Measurements from ENCODE around the gene CLNS1A.
"Not testable (repeated sequence)": the region's sequence is repeated elsewhere in the genome, so short reads cannot be mapped to it uniquely, and the experiment has no call there.

CLNS1A gene, protein sequence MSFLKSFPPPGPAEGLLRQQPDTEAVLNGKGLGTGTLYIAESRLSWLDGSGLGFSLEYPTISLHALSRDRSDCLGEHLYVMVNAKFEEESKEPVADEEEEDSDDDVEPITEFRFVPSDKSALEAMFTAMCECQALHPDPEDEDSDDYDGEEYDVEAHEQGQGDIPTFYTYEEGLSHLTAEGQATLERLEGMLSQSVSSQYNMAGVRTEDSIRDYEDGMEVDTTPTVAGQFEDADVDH

DNA sequence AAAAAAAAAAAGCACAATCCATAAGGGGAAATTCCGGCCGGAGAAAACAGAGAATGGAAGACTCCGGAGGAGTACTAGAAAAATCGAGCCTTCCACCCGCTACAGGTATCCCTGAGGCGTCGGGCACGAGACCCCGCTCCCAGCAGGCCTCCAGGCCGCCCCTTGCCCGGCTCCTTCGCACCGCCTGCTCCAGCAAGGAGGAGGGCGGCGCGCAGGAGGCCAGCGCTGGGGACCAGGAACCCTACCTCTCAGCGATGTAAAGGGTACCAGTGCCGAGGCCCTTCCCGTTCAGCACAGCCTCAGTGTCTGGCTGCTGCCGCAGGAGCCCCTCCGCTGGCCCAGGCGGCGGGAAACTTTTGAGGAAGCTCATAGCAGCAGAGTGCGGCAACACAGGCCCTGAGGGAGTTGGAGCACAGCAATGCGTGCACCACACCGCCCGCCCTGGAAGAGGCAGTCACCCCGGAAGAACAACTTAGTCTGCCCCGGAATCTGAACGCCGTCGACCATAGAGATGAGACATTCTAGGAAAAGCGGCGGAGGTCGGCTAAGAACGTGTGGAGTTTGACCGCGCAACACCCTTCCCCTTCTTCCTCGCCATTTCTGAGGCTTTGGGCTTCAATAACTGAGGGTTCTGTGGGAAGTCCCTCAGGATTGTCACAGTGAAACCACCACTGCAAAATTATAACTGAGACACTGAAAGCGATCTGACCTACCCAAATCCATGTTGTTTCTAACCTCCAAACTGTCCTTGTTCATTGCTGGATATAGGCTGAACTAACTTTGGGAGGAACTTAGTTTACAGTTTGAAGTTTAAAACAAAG lies at the start of gene CLNS1A:
Gene CLNS1A (minus strand): TSS at position 450 of the 821 bp plus-strand sequence. CDS start 80 bp downstream, at position 370.
- peak; percentile 91 for DNase-seq

DNA sequence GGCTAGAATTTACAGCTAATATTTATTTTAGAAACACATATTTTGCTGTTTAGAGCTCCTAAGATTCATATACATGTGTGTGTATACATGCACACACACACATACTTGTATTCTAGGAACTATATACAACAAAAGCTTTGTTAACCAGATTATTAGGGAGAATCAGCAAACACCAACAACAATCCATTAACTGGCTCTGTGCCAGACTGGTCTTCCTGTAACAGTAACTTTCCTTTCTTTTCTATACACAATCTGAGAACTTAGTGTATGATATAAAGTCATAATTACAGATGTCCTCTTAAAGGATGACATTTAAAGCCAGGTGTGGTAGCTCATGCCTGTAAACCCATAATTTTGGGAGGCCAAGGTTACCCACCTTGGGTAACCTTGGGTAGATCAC lies 49.5 kb upstream of the CLNS1A start:
- no peak for DNase-seq

DNA sequence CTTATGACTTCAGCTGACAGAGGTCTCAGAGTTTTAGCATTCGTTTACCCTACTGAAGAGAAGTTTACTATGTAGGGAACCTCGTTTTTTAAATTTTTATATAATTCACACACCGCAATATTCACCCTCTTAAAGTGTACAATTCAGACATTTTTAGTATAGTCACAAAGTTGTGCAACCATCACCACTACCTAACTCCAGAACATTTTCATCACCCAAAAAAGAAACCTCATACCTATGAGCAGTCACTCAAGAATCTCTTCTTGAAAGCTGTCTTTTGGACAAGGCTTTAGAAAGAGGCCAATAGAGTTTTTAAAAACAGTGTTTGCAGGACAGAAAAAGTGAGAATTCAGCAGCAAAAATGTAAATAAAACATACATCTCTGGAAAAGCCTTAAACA lies 39.5 kb upstream of the CLNS1A start:
- no peak for DNase-seq

DNA sequence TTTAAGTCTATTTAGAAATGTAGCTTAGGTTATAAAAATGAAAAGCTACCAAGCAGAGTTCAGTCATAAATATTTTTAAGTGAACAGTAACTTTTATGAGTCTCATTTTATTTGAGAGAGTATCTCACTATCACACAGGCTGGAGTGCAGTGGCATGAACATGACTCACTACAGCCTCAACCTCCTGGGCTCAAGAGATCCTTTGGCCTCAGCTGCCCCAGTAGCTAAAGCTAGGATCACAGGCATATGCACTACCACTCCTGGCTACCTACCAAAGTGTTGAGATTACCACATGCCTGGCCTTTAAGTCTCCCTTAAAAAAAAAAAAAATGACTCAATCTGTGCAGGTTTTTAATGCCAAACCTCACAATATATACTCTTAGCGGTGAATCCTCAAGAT lies 34.7 kb upstream of the CLNS1A start:
- peak; percentile 96 for DNase-seq

DNA sequence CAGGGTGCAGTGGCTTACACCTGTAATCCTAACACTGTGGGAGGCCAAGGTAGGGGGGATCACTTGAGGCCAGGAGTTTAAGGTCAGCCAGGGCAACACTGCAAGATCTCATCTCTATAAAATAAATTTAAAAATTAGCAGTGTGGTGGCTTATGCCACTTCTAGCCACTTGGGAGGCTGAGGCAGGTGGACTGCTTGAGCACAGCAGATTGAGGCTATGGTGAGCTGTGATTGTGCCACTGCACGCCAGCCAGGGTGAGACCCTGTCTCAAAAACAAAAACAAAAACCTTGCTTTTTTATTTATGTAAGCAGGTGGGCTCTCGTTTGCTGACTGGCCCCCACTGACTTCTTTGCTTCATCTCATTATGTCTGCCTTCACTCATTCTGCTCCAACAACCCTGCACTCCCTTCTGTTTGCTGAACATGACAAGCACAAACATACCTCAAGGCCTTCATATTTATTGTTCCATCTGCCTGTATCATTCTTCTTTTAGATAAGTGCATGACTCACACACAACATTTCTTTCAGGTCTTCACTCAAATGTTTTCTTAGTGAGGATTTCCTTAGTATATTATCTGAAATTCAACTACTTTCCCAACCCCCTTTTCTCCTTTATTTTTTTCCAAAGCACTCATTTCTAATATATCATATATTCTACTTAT lies 32.4 kb upstream of the CLNS1A start:
- peak; percentile 18 for DNase-seq

DNA sequence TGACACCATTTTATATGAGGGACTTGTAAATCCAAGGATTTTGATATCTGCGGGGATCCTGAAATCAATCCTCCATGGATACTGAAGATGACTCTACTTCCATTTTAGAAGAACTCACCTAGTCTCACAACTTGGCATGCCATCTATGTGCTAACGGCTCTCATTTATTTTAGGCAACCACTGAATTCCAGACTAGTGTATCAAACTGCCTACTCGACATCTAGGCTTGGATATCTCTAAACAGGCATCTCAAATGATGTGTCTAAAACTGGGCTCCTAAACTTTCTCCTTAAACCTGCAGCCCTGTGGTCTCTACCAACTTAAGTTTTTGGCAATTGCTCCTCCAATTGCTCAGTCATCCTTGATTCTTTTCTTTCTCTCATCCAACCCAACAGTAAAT lies 31.2 kb upstream of the CLNS1A start:
- DNase-seq = peak; percentile 19

DNA sequence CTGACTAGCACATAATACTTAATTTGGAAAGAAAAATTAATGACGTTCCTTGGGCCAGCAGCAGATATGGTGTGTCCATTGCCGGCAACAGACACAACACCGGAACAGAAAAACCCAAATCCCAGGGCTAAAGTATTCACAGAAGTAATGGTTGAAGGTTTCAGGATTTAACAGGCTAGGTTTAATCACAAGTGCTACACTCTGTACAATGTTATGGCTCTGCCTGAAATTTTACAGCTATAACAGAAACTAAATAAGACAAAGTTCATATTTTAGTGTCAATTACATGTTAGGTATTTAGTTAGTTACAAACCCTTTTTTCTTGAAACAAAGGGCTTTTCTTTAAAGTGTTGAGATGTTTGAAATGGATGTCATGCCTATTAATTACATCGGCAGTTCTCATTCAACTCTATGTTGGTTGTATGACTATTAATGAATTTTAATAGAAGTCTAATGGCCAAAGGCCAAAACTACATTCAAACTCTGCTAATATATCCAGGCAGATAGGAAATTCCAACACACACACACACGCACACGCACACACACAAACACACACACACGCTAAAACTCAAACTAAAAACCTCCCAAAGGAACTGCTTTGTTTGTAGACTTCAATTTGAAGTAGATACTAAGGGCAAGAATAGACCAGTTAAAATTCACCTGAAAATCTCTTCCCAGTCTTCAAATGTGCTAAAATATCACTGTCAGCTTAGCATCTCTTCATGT lies 27.8 kb upstream of the CLNS1A start:
- no peak for DNase-seq

DNA sequence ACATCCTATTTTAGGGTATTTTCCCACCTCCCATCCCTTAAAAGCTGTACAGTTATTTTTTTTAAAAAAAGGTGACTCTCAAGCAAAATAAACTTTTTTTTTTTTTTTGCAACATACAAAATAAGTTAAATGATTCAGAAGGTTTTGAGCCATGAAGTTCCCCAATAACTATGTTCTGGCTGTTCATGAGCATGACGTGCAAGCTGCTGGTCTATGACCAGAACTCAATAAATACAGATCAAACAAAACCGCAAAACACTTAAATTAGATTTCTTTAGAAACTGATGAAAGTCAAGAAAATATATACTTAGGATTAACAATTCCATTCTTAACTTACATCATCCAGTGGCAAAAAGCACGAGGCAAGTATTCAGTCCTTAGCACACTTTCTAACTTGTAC lies 24.1 kb upstream of the CLNS1A start:
- DNase-seq = no peak

DNA sequence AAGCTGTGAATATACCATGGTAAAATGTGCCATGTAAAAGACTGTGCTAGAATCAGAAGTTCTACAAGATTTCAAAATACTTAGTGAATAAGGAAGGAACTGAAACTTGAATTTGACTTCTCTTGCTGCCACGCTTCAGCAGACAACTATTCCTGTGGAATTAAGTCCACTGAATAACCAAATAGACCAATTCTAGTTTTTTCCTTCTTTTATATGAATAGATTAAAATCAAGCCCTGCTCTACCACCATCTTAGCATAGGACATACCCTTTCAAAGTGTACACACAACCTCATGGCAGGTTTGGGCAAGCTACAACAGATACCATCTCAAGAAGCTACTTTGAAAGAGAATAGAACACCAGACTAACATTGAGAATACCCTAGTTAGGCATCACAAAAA lies 23.4 kb upstream of the CLNS1A start:
- DNase-seq = no peak

DNA sequence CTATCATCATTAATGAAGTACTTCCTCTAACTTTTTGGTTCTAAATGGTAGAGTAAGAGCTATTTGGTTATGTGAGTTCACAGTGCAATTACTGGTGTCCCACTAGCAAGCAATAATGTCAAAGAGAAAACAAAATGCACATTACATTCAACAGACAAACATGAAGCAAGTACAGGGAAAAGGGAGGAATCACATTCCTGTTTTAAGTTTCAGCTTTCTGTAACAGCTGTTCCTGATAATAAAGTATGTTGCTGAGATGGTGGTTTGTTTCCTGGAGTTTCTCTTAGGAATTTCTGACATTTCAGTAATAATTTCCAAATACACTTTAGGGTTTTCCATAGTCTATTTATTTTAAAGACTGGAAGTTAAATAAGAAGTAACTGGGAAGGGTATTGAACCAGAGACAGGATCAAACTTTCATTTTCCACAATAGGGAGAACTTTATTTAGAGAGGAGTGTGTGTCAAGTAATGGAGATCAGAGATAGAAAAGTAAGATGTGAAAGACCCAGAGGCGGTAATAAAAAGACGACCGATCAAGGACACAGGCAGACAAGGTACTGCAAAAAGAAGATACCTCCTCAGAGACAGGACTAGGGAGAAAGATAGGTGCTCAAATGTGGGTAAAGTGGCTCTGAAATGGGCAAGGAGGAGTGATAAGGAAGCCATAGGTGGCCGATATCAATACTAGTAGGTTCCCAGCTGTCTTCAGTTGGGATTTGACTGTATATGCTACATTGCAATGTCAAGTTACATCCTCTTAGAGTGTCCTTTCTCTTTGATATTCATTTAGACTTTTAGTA lies 20.8 kb upstream of the CLNS1A start:
- DNase-seq = no peak

DNA sequence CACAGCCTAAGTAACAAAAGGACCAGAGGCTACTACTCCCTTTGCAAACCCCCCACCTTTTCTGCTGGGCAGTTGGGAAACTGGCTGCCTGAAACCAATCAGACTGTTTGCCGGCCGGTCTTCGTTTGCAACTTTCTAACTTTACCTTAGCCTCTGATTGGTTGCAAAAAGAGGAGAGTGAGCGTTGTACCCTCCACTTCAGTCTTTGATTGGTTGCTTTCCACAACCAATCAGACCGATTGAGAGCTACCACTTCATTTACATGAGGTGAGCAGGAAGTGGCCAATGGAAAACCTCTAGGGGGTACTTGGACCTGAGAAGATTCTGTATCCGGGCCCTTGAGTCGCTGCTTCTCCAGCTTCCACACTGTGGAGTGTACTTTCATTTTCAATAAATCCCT lies 18.8 kb upstream of the CLNS1A start:
- DNase-seq = no peak

DNA sequence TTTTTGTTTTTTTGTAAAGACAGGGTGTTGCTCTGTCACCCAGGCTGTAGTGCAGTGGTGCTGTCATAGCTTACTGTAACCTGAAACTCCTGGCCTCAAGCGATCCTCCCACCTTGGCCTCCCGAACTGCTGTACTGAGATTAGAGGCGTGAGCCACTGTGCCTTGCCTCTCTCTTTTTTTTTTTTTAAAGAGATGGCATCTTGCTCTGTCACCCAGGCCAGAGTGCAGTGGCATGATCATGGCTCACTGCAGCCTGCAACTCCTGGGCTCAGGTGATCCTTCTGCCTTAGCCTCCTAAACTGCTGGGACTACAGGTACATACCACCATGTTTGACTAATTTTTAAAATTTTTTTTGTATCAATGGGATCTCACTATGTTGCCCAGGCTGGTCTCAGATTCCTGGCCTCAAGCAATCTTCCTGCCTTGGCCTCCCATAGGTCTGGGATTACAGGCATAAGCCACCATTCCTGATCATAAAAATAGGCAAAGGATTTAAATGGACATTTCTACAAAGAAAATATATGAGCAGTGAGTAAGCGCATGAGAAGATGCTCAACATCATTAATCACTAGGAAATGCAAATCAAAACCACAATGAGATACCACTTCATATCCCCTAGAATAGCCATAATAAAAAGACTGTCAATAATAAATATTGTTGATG lies 17.3 kb upstream of the CLNS1A start:
- DNase-seq = peak; percentile 63

DNA sequence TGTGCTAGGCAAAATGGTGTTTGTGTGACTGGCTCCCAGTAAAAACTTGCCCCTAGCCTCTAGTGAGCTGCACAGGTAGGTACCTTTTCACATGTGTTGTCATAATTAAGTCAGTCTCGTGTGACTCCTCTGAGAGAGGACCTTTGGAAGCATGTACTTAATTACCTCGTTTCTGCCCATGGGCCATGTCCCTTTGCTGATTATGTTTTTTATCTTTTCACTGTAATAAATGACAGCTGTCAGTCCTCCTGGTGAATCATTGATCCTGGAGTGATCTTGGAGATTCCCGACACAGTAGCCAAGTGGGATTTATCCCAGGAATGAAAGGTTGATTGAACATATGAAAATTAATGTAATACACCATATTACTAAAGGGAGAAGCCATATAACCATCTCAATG lies 12.5 kb upstream of the CLNS1A start:
- DNase-seq = no peak

DNA sequence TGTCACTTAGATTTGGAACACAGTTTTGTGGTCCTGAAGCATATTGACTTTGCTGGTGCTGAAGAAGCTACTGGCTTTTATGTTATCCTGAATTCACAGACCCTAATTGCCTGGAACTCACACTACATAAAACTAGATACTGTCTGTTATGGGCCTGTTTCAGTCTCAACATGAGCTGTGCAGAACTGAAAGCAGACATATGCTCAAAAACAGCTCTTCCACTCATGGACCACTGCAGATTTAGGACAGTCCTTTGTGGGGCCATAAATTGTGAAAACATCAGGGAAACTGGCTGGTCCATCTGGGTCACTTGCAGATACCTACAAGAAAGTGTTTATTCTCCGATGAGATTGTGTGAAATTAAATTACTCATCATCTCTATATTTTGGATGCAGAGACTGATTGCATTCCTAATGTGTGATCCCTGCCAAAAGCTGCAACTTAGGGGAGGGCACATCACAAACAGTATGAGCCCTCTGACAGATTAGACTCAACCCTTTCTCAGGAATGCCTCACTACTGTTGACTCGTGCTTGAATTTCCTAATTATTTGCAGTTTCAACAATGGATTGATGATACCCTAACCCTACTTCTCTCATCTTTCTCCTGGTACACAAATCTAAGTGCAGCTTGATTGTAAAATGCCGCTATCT lies 10.2 kb upstream of the CLNS1A start:
- peak; percentile 25 for DNase-seq

DNA sequence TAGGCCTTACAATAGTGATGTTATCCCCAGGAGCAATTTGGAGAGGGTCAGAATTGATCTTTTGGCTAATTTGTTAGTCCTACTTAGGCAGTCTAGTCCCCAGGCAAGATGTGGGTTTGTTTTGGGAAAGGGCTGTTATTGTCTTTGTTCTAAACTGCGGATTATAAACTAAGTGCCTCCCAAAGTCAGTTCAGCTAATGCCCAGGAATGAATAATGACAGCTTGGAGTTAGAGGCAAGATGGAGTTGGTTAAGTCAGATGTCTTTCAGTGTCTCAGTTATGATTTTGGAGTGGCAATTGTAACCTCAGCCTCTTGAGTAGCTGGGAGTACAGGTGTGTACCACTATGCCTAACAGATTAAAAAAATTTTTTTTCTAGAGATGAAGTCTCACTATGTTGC lies 7.3 kb upstream of the CLNS1A start:
- DNase-seq = no peak

DNA sequence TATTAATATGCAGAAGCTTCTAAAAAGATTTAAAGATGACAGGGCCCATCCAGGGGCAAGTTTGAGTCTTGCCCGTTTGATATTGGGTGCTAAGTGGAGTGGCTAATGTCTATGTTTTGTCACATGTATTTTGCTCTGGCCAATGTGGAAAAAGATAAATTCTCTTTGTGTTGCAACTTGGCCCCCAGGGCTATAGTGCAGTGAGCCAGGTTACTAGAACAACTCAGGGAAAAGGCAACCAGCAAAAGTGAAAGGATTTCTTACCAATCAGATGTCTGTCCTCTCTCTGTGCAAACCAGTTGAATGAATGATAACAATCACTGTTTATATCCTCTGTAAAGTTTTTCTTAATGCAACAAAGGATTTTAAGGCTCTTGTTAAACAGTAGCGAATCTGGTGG lies 4.6 kb upstream of the CLNS1A start:
- DNase-seq = no peak

DNA sequence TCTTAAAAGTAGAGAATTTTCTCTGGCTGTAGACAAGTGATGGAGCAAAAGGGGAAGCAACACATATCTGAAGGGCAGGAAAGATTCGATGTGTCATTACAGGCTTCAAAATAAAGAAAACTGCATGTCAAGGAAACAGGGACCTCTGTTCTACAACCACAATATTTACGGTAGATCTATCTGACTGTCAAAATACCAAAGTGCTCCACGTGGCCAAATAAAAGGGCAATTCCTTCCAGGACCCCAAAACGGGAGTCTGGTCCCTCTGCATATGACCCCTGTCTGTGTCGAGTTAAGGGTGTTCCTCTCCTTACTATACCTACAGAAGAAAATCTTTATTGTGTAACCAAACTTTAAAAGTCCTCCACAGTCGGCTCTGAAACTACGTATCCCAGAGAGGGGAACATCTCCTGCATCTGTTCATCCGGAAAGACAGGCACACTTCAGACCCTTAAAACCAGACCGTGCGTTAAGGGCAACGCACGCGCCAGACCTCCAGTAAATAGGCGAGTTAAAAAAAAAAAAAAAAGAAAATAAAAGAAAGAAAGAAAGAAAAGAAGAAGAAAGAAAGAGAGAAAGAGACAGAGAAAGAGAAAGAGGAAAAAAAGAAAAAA lies 756 bp downstream of the CLNS1A start:
- DNase-seq = no peak

DNA sequence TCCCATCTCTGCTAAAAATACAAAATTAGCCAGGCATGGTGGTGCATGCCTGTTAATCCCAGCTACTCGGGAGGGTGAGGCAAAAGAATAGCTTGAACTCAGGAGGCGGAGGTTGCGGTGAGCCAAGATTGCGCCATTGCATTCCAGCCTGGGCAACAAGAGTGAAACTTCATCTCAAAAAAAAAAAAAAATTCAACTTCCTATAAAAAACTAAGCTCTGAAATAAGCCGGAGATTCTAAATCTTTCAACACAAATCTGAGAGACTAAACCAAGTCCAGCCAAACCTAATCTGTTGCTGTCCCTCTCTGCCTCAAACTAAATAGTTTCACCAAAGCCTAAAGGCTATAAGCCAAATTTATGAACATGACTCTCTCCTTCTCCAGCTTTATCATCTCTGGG lies 3.7 kb downstream of the CLNS1A start:
- not testable (repeated sequence) for DNase-seq

DNA sequence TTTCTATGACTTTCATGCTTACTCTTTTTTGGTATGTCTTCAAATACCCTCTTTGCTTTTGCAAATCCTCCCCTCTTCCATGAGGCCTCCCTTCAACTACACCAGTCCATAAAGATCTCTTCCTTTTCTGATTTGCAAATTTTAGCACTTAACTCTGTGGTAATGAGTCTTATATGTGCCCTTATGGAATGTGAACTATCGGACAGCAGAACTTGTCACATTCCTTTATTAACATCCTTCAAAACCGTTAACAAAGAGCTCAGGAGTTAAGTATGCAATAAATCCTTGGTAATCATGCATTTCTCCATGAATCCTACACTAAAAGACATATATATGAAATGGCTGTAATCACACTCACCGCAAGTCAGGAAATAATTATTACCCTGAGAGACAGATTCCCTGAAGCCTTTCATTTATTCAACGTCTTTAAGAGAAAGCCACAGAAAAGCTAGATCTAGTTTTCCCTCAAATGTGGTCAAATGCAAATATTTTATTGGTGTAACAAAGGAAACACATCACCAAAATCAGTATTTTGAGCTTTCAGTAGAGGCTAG lies 7.4 kb downstream of the CLNS1A start:
- no peak for DNase-seq

DNA sequence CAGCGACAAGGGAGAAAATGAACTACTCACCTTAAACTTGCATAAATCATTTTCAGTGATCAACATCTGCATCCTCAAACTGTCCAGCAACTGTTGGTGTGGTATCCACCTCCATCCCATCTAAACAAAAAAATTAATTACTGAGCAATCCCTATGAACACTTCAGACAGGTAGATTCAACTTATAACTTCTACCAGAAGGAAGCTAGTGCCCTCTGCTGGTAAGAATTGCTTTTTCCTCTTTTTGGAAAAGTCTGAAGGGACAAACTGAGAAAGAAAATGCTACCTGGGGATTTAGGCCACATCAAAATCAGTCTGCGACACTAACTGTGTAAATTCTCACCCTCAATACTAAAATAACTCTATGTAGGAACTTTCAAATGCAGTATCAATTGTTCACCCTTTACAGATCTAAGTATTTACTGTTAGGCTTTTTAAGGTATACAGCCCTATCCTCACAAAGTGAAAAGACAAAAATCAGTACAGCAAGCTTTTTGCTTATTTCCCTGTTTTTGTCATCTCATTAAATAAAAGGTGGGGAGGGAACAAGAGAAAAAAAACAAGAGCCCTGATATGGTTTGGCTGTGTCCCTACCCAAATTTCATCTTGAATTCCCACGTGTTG lies 17.9 kb downstream of the CLNS1A start:
- peak; percentile 54 for DNase-seq
